Neuron (in vitro differentiated cells): ENCODE results near the gene VKORC1.
"Not testable (repeated sequence)": the region's sequence is repeated elsewhere in the genome, so short reads cannot be mapped to it uniquely, and the experiment has no call there.

ENCODE experiments used
- H2AFZ ChIP-seq: one replicate; pipeline ENCODE4 v1.6.1; 2013; ENCODE audit warnings: low read depth, mild to moderate bottlenecking, inconsistent platforms, low read length, moderate library complexity
- H3K27me3 ChIP-seq: one replicate; pipeline ENCODE4 v1.6.1; 2013; ENCODE audit warnings: low read length; ENCODE audit not compliant: insufficient read depth
- H3K36me3 ChIP-seq: one replicate; pipeline ENCODE4 v1.6.1; 2013; ENCODE audit warnings: low read length; ENCODE audit not compliant: insufficient read depth
- H3K4me1 ChIP-seq: one replicate; pipeline ENCODE4 v1.6.1; 2013; ENCODE audit warnings: low read length; ENCODE audit not compliant: insufficient read depth
- H3K4me3 ChIP-seq: 2 replicates; pipeline ENCODE4 v1.5.1; 2013; ENCODE audit warnings: mild to moderate bottlenecking, low read length, moderate library complexity
- H3K9me3 ChIP-seq: one replicate; pipeline ENCODE4 v1.6.1; 2013; ENCODE audit warnings: low read length

The VKORC1 gene

GRCh38 chr16:31094424-31095120 is at the start of gene VKORC1:
Gene VKORC1, minus strand, starts transcription at chr16:31094797. Its CDS starts 68 bp downstream, at chr16:31094729.
- Histone ChIP-seq H3K4me1 (peaks cover 6% of the 10 kb centered on the region), H2AFZ (peak within 1 kb of the TSS; percentile 87), H3K9me3 (no peaks in the 10 kb centered on the region), H3K36me3 (peaks cover 12% of the 10 kb centered on the region), H3K4me3 (peak within 1 kb of the TSS; percentile 90), H3K27me3 (no peaks in the 10 kb centered on the region)

GRCh38 chr16:31143694-31144148 is 49.1 kb upstream of the VKORC1 start:
- Histone ChIP-seq H2AFZ (no peak overlapping the region), H3K9me3 (peaks cover 6% of the 10 kb centered on the region), H3K4me1 (peaks cover 6% of the 10 kb centered on the region), H3K27me3 (peaks cover 31% of the 10 kb centered on the region), H3K36me3 (no peaks in the 10 kb centered on the region), H3K4me3 (no peak overlapping the region)

- no peaks in the 10 kb centered on the region for H3K36me3 ChIP-seq
Observed at GRCh38 chr16:31143011-31143693, 48.6 kb upstream of the VKORC1 start.

GRCh38 chr16:31142109-31143010 is 47.8 kb upstream of the VKORC1 start:
- peaks cover 17% of the 10 kb centered on the region for H3K27me3 ChIP-seq
- peak overlapping the region; percentile 49 for H3K4me3 ChIP-seq
- H3K9me3 ChIP-seq: no peaks in the 10 kb centered on the region
- no peaks in the 10 kb centered on the region for H3K36me3 ChIP-seq
- H2AFZ ChIP-seq: peak overlapping the region; percentile 96
- H3K4me1 ChIP-seq: peaks cover 6% of the 10 kb centered on the region

More at GRCh38 chr16:31143011-31143693, 48.6 kb upstream of the VKORC1 start:
- Histone ChIP-seq H3K9me3 (peaks cover 4% of the 10 kb centered on the region), H3K27me3 (peaks cover 25% of the 10 kb centered on the region), H2AFZ (peak overlapping the region; percentile 96), H3K4me3 (no peak overlapping the region), H3K4me1 (peaks cover 6% of the 10 kb centered on the region)

- Histone ChIP-seq H3K4me1 (peaks cover 6% of the 10 kb centered on the region), H3K36me3 (no peaks in the 10 kb centered on the region), H3K4me3 (peak overlapping the region; percentile 49), H3K27me3 (peaks cover 11% of the 10 kb centered on the region), H3K9me3 (no peaks in the 10 kb centered on the region), H2AFZ (peak overlapping the region; percentile 50)
Observed at GRCh38 chr16:31141489-31142108, 47.0 kb upstream of the VKORC1 start.

GRCh38 chr16:31141071-31141469 is 46.5 kb upstream of the VKORC1 start:
- peak overlapping the region; percentile 49 for H3K4me3 ChIP-seq
- H3K27me3 ChIP-seq, H3K4me1 ChIP-seq: not testable (repeated sequence)

GRCh38 chr16:31138621-31139578 is 44.3 kb upstream of the VKORC1 start:
- H3K4me1 ChIP-seq: peaks cover 14% of the 10 kb centered on the region

More at GRCh38 chr16:31141071-31141469, 46.5 kb upstream of the VKORC1 start:
- H3K36me3 ChIP-seq, H2AFZ ChIP-seq, H3K9me3 ChIP-seq: not testable (repeated sequence)

GRCh38 chr16:31136822-31137499 is 42.4 kb upstream of the VKORC1 start:
- not testable (repeated sequence) for H3K4me3 ChIP-seq, H2AFZ ChIP-seq

More at GRCh38 chr16:31138621-31139578, 44.3 kb upstream of the VKORC1 start:
- Histone ChIP-seq H3K27me3 (no peaks in the 10 kb centered on the region), H2AFZ (no peak overlapping the region), H3K9me3 (no peaks in the 10 kb centered on the region), H3K36me3 (no peaks in the 10 kb centered on the region), H3K4me3 (no peak overlapping the region)

GRCh38 chr16:31136287-31136662 is 41.7 kb upstream of the VKORC1 start:
- peaks cover 13% of the 10 kb centered on the region for H3K4me1 ChIP-seq
- H3K36me3 ChIP-seq: peaks cover 12% of the 10 kb centered on the region
- no peaks in the 10 kb centered on the region for H3K9me3 ChIP-seq
- H3K4me3 ChIP-seq: no peak overlapping the region
- H3K27me3 ChIP-seq: no peaks in the 10 kb centered on the region
- H2AFZ ChIP-seq: no peak overlapping the region

More at GRCh38 chr16:31136822-31137499, 42.4 kb upstream of the VKORC1 start:
- not testable (repeated sequence) for H3K36me3 ChIP-seq, H3K27me3 ChIP-seq, H3K9me3 ChIP-seq
- H3K4me1 ChIP-seq: peaks cover 18% of the 10 kb centered on the region

GRCh38 chr16:31135535-31136286 is 41.1 kb upstream of the VKORC1 start, which contains the start of gene PRSS8:
Gene PRSS8, minus strand, starts transcription at chr16:31135727. Its CDS starts 229 bp downstream, at chr16:31135498.
- Histone ChIP-seq H3K9me3 (no peaks in the 10 kb centered on the region), H3K36me3 (peaks cover 16% of the 10 kb centered on the region), H3K4me3 (no peak within 1 kb of the TSS), H2AFZ (no peak within 1 kb of the TSS), H3K27me3 (no peaks in the 10 kb centered on the region), H3K4me1 (peaks cover 12% of the 10 kb centered on the region)
